T47D (cell line): ENCODE results near the gene LRMDA.
"Not testable (repeated sequence)": the region's sequence is repeated elsewhere in the genome, so short reads cannot be mapped to it uniquely, and the experiment has no call there.

Source experiments
- DNase-seq, 2 experiments: peaks; one replicate each; pipeline versions ENCODE4 v3.0.0 to v3.0.0-alpha.2; 2011 to 2012; ENCODE audit warnings: low read depth in 1 of 2, low spot score in 1 of 2
- JUND ChIP-seq: IDR thresholded peaks from 2 replicates; pipeline ENCODE4 v1.6.1; 2012; ENCODE audit warnings: low read depth
- in situ Hi-C: cut with HindIII; loops from 2 replicates; pipeline ENCODE4 v1.10.0; 2016; ENCODE audit warnings: low sequenced_read_pairs, low pct_unique_long_range_greater_than_20kb

LRMDA gene

DNA sequence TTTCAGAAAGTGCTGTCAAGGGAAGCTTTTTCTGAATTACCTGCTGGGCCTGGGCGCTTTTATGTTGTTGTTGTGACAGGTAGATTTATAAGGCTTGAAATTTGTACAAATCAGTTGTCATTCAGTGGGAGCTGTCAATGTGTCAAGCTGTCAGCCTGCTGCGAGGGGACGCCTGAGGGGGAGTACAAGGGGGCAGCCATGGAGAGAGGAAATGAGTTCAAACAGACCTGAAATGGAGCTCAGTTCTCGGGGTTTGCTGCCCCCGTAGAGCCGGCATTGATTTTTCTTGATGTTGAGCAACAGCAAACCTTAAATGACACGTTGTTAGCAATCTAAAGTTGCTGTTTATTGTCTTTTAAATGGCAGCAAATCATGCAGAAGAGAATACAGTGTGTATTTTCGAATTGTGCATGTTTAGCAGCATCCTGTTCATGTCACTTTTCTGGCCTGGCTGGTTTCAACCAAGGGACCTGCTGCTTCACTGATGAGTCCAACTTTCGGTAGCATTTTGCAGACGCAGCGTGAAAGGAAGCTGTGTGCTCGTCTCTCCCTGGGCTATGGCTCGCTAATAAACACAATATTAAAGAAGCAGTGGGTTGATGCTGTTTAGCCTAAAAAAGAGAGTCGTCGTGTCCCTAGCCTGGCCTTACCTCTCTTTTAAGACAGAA lies 166.5 kb downstream of the LRMDA start:
- DNase-seq: peak in 1 of 2 experiments; percentile 13
- TF ChIP-seq JUND: no peak
- in situ Hi-C loops: no loop called here

DNA sequence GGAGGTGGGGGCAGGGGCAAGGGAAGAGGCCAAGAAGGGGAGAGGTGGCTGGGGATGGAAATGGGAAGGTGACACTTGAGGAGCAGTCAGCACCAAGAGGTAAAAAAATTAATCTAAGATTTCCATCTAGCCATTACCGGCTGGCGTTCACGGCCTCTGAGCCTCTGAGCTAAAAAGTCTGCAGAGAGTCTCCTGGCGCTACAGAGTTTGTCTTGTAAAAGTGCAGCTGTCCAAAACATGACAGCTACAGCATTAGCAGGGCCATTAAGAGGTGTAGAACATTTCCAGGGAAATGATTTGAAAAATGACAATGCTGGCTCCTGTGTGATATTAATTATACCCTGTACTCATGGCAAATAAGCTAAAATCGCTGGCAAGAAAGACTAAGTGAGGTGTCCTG lies 167.6 kb downstream of the LRMDA start:
- in situ Hi-C loops: no loop called here
- DNase-seq: no peak
- no peak for TF ChIP-seq JUND

DNA sequence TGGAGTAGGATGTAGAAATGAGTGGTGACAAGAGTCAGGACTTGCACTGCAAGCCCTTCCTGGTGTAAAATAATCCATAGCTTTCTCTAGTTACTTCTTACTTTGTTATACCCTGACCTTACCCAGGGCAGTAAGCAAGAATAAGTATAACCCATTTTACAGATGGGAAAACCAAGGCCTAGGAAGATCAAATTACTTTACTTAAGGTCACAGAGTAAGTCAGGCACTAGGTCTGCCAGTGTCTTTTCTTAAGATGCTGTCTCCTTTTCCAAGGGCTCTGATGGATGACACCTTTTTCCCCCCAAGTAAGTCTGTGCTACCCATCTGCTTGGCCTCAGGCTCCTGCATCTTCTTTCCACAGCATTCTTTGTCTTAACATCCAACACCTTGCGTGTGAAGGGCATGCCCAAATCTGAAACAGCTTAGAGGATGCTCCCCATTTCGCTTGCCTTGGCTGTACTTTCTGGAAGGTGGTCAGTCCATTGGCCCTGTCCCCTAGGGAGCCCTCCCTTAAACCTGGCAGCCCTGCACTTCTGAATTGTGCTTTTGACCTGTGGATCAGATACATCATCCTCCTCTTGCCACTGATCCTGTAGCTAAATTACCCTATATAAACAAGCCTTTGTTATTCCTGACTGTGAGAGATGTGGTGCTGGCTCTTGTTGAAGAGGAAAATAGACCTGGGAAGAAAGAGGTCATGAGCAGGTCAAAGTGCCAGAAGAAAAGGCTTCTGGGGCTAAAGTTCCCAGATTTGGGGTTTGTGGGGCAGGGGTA lies 168.6 kb downstream of the LRMDA start:
- no peak for DNase-seq
- no peak for TF ChIP-seq JUND
- in situ Hi-C loops: no loop called here

DNA sequence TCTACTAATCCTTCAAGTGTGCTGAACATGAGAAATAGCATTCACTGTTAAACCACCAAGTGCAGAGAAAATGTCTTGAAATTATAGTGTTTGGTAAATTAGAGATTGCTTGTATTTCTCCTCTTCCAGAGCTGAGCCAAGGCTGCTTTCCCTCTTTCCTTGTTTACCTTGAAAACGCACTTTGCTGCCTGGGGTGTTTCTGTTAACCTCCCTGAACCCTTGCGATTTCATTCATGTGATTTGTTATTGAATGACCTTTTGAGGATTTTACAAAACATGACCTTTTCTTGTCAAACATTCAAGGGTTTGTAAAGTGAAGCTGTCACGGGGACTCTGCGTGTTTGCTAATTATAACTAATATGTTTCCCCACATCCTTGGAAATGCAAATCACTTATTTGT lies 169.4 kb downstream of the LRMDA start:
- no peak for DNase-seq
- TF ChIP-seq JUND: no peak
- in situ Hi-C loops: no loop called here

DNA sequence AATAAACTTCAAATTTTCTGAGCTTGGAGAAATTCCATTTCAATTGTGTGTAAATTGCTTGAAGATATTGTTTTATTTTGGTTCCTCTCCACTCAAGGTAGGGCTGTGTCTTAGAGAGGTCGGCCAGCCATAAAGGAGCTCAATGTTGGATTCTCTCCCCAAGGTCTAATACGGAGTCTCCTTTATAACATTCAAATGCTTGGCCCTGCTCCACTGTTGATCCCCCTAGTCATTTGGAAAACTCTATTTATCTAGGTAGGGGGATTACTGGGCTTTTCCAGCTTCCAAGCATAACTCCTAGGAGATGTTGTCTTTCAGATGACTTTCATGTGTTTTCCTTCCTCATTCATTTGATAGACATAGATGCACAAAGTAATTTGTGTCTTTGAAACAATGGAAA lies 170.9 kb downstream of the LRMDA start:
- no peak for TF ChIP-seq JUND
- in situ Hi-C loops: no loop called here

DNA sequence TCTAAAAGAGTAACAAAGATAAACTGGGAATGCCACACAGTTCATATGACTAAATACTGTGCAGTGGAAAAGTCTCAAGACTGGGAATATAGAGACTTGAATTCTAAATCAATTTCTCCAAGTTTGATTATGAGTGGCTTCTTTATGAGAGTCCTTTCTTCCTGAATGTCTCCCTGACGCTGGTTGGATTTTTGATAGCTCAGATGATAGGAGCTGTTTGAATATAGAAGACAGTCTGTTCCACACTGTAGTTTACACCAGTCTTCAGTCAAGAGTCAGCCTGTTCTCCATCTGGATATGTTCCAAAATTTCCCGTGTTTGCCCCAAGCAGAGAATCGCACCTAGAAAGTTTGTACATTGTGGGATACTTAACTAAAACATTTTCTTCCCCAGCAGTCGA lies 173.7 kb downstream of the LRMDA start:
- TF ChIP-seq JUND: no peak
- in situ Hi-C loops: no loop called here
- DNase-seq: no peak

More for the DNA sequence above, 170.9 kb downstream of the LRMDA start:
- DNase-seq: no peak

DNA sequence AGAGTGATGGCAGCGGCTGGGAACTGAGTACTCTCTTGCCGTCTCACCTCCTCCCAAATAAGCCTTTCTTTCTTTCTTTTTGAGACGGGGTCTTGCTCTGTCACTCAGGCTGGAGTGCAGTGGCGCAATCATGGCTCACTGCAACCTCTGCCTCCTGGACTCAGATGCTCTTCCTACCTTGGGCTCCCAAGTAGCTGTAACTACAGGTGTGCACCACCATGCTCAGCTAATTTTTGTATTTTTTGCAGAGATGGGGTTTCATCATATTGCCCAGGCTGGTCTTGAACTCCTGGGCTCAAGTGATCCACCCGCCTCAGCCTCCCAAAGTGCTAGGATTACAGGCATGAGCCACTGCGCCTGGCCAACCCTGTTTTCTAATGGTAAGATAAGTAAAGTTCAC lies 174.4 kb downstream of the LRMDA start:
- DNase-seq, in situ Hi-C loops: not testable (repeated sequence)

DNA sequence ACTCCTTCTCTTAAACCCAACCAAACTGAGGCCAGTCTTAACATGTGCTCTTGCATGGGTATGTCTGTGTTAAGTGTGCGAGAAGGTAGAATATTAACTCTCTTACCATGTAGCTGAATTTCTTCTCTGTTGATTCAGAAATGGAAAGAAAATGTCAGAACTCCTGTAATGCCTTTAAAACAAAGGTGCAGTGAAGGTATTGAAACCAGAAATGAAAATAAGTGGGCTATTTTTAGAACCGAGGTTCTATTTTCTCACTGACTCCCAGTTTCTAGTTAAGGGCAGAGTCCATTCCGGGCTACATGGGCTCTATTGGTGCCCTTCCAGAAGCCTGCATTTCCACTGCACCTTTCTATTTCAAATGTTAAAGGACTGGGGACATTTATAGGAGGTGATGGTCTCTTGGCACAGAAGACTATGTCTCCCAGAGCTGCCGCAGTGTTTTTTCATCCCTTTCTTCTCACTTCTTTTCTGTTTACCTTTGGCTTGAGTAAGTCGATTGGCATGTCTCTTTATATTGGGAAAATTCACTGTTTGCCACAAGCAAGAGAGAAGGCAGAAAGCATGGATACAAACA lies 174.9 kb downstream of the LRMDA start:
- DNase-seq: no peak
- in situ Hi-C loops: no loop called here
- TF ChIP-seq JUND: no peak

DNA sequence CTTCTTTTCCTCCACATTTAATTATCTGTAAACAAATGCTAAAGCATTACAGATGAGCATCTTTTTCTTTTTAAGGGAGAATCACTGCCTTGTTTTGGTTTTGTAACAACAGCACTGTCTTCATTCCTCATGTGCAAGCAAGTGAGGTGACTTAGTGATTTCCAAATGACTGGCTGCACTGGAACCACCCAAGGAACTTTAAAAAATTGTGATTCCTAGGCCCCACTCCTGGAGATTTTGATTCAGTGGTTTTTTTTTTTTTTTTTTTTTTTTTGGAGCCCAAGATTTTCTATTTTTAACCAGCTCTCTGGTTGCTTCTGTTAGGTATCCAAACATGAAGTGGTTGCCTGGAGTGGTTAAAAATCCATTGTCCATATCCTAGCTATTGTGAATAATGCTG lies 176.2 kb downstream of the LRMDA start:
- no peak for TF ChIP-seq JUND
- DNase-seq: no peak
- in situ Hi-C loops: no loop called here

DNA sequence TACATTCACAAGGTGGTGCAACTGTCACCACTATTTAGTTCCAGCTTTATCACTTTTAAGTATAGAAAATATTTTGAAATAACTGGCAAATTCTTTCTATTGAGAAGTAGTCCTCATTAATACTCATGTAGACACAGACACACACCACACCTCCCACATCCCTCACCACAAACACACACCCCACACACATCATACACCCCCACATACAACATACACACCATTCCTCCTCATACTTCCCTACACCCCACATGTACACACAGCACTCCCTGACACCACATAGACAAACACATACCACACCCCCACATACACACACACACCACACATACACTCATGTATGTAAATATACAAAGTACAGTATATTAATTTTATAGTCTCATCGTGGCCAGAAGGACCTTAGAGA lies 178.8 kb downstream of the LRMDA start:
- TF ChIP-seq JUND: no peak
- in situ Hi-C loops: no loop called here
- DNase-seq: no peak

DNA sequence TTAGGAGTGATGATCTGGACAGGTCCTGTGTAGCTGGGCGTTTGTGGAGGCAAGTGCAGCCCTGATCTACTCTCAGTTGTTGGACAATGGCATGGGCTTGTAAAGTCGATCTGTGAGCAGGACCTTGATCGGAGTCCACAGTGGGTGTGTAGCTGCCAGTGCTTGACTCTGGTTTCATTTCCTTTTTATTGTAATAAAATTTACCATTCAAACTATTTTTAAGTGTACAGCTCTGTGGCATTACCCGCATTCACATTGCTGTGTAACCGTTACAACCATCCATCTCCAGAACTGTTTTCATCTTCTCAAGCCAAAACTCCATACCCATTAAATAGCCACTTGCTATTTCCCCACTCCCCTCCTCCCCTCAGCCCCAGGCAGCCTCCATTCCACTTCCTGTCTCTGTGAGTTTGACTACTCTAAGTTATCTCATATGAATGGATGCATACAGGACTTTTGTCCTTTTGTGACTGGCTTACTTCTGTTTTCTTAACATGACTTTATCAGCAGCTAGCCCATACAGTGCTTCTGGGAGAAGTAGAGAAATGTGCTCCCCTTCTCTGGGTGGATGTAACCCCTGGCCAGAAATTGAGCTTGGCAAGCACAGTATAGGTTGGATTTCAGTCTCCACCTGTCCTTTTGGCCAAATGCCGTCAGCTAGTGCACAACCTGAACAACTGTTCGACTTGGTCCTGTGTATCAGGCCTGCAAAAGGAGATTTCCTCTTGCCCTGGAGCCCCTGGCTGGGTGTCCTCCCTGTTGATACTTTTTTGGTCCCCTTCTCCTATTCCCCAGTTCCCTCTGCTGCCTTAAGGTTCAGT lies 180.0 kb downstream of the LRMDA start:
- no peak for DNase-seq
- in situ Hi-C loops: no loop called here

DNA sequence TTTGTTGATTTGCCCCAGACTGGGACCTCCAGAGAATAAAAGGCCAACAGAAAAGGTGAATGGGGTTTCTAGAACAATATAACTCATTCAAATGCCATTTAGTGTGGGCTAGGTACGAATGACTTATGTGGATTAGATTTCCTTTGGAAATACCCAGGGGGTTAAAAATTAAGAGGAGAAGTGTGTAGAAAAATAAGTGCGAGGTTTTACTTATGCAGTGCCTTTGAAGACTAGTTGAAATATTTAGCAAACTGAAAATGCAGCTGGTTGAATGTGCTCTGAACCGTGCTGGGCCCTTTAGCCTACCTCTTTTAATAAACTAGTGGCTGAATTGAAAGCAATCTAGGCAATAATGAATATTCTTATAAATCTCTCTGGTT lies 180.6 kb downstream of the LRMDA start:
- TF ChIP-seq JUND: no peak
- DNase-seq: no peak
- in situ Hi-C loops: no loop called here

More for the DNA sequence above, 180.0 kb downstream of the LRMDA start:
- no peak for TF ChIP-seq JUND
